Measurements from ENCODE around the gene PRKCH.

Gene PRKCH

DNA sequence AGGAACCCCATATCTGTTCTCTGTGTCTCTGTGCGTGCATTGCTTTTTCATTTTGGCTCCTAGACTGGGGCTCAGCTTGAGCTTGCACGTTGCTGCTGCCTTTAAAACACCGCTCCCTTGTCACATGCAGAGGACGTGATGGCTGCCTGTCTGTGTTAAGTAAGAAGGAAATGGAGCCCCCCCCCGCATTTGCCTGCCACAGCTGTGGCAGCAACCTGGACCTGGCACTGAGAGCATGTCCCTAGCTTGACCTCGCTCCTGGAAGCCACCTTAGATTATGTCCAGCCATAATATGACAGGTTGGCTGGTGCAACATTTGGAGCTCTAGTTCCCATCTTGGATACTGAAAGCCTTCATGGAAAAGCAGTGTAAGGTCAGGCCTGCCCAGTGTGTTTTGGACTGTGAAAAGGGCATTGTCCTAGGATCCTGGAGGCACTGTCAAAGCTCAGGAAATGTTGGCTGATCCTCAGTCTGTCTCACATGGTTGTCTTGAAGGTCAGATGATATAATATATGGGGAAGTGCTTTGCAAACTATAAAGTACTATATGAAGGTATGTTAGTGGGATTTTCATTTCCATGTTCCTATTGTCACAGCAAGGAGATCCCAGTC is 73.8 kb downstream of the PRKCH start:
- DNase-seq (ENCODE audit: low read depth): no peak
- H3K4me3 ChIP-seq (ENCODE audit: low read depth, low read length): no peak overlapping the region
- in situ Hi-C loops (cut with HindIII; ENCODE audit: low sequenced_read_pairs): no loop called here
- TF ChIP-seq CTCF (IDR thresholded peaks at IDR 0.05; ENCODE audit: low read depth, low read length, missing control alignments): no peak

GRCh38 chr14:61396279-61396678 is 74.9 kb downstream of the PRKCH start:
- no peak for TF ChIP-seq CTCF (IDR thresholded peaks at IDR 0.05; ENCODE audit: low read depth, low read length, missing control alignments)
- no peak overlapping the region for H3K4me3 ChIP-seq (ENCODE audit: low read depth, low read length)
- in situ Hi-C loops (cut with HindIII; ENCODE audit: low sequenced_read_pairs): no loop called here
- no peak for DNase-seq (ENCODE audit: low read depth)

- DNase-seq (ENCODE audit: low read depth): no peak
- TF ChIP-seq CTCF (IDR thresholded peaks at IDR 0.05; ENCODE audit: low read depth, low read length, missing control alignments): no peak
- in situ Hi-C loops (cut with HindIII; ENCODE audit: low sequenced_read_pairs): no loop called here
- H3K4me3 ChIP-seq (ENCODE audit: low read depth, low read length): no peak overlapping the region
Measured at GRCh38 chr14:61396694-61397093, 75.3 kb downstream of the PRKCH start.

- TF ChIP-seq CTCF (IDR thresholded peaks at IDR 0.05; ENCODE audit: low read depth, low read length, missing control alignments): no peak
- no peak overlapping the region for H3K4me3 ChIP-seq (ENCODE audit: low read depth, low read length)
- in situ Hi-C loops (cut with HindIII; ENCODE audit: low sequenced_read_pairs): no loop called here
- no peak for DNase-seq (ENCODE audit: low read depth)
Measured at GRCh38 chr14:61397615-61398014, 76.2 kb downstream of the PRKCH start.

GRCh38 chr14:61398221-61398620 is 76.8 kb downstream of the PRKCH start:
- DNase-seq (ENCODE audit: low read depth): no peak
- in situ Hi-C loops (cut with HindIII; ENCODE audit: low sequenced_read_pairs): no loop called here
- no peak overlapping the region for H3K4me3 ChIP-seq (ENCODE audit: low read depth, low read length)
- TF ChIP-seq CTCF (IDR thresholded peaks at IDR 0.05; ENCODE audit: low read depth, low read length, missing control alignments): no peak

- no peak for TF ChIP-seq CTCF (IDR thresholded peaks at IDR 0.05; ENCODE audit: low read depth, low read length, missing control alignments)
- DNase-seq (ENCODE audit: low read depth): no peak
- in situ Hi-C loops (cut with HindIII; ENCODE audit: low sequenced_read_pairs): no loop called here
- no peak overlapping the region for H3K4me3 ChIP-seq (ENCODE audit: low read depth, low read length)
Measured at GRCh38 chr14:61399365-61399764, 78.0 kb downstream of the PRKCH start.

Data from astrocyte of the cerebellum (primary cell).